Measurements from ENCODE around the gene BLOC1S6. TPM values are rescaled to one million over a fixed set of nuclear protein-coding genes. Genes with fewer than 3 reads are reported as not detected.
A peak's percentile ranks its signal among the peaks of the same experiment; 100 is the strongest.

Gene BLOC1S6
- total and polyA plus RNA-seq, 2 donors from 2014 or later = 14.8 to 35.0 TPM

DNA sequence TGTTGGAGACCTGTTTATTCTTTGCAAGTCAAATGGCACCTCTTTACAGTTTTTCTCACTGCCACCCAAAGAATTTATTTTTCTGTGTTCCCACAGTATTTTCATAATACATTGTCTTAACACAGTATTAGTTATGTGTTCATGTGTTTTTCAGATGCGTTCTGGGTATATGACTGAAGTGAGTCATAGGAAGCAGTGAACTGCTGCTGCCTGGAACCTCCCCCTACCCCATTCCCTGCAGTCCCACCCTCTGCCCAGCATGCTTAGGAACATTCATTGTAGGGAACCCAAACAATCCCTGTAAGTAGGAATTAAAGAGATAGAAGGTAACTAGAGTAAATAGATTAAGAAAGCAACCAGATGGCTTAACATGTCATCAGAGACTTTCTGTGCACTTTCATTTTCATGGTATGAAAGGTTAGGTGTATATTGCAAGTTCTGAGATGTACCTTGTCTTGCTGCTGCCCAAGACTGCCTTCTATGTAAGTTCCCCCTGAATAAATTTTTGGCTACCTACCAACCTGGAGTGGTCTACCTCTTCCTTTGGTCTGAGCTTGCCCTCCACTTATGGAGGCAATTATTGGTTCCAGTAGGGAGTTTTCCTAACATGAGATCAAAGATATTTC is 25.7 kb downstream of the BLOC1S6 start:
- Histone ChIP-seq H3K9me3 (ENCODE audit: control insufficient read depth in 2 of 3, insufficient read depth in 1 of 3, low read length in 3 of 3) (no peaks in the 10 kb centered on the region), H3K27me3 (ENCODE audit: control insufficient read depth, insufficient read depth, low read length) (no peaks in the 10 kb centered on the region), H3K9ac (ENCODE audit: low read length in 3 of 3) (no peak overlapping the region), H3K4me1 (ENCODE audit: control insufficient read depth in 2 of 3, insufficient read depth in 2 of 3, low read depth in 1 of 3, low read length in 3 of 3) (no peaks in the 10 kb centered on the region), H3K36me3 (ENCODE audit: control insufficient read depth in 2 of 3, insufficient read depth in 3 of 3, low read length in 3 of 3) (peaks cover 0 to 4% (median 0%) of the 10 kb centered on the region in 3 donors), H3K27ac (ENCODE audit: low read depth in 2 of 2, low read length in 2 of 2) (no peak overlapping the region), H3K4me3 (ENCODE audit: low read length in 3 of 3) (no peak overlapping the region)
- TF ChIP-seq, protein P1, sequence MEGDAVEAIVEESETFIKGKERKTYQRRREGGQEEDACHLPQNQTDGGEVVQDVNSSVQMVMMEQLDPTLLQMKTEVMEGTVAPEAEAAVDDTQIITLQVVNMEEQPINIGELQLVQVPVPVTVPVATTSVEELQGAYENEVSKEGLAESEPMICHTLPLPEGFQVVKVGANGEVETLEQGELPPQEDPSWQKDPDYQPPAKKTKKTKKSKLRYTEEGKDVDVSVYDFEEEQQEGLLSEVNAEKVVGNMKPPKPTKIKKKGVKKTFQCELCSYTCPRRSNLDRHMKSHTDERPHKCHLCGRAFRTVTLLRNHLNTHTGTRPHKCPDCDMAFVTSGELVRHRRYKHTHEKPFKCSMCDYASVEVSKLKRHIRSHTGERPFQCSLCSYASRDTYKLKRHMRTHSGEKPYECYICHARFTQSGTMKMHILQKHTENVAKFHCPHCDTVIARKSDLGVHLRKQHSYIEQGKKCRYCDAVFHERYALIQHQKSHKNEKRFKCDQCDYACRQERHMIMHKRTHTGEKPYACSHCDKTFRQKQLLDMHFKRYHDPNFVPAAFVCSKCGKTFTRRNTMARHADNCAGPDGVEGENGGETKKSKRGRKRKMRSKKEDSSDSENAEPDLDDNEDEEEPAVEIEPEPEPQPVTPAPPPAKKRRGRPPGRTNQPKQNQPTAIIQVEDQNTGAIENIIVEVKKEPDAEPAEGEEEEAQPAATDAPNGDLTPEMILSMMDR (IDR thresholded peaks at IDR 0.05; ENCODE audit: borderline replicate concordance, extremely low read depth, insufficient read depth) = no peak
- intact Hi-C loops (cut with DNase I) = no loop called here
- FAIRE-seq (no peak), DNase-seq (no peak)

DNA sequence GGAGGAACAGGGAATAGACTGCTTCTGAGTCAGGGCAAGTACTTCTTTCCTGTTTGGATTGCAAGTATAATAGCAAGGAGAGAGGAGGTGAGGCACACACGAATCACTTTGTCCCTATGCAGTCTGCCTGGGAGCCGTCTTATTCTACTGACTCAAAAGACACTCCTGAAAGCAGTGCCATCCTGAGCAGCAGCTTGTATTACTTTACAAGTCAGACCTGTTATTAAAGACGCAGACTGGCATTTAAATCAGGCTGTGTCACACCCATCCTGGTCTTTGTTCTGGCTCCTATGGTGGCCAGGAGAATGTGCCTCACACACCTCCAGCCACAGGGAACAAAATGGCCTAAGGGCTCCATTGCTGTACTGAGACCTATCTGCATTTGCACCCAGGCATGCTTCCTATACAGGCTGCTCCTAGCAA is 29.7 kb downstream of the BLOC1S6 start:
- DNase-seq (no peak), FAIRE-seq (no peak)
- no peak overlapping the region for H3K4me3 ChIP-seq (ENCODE audit: low read length in 3 of 3)
- H3K4me1 ChIP-seq (ENCODE audit: control insufficient read depth in 2 of 3, insufficient read depth in 2 of 3, low read depth in 1 of 3, low read length in 3 of 3) = no peaks in the 10 kb centered on the region
- no peak overlapping the region for H3K9ac ChIP-seq (ENCODE audit: low read length in 3 of 3)
- no peaks in the 10 kb centered on the region for H3K9me3 ChIP-seq (ENCODE audit: control insufficient read depth in 2 of 3, insufficient read depth in 1 of 3, low read length in 3 of 3)
- intact Hi-C loops (cut with DNase I) = no loop called here
- H3K27me3 ChIP-seq (ENCODE audit: control insufficient read depth, insufficient read depth, low read length) = no peaks in the 10 kb centered on the region
- no peaks in the 10 kb centered on the region for H3K36me3 ChIP-seq (ENCODE audit: control insufficient read depth in 2 of 3, insufficient read depth in 3 of 3, low read length in 3 of 3)
- TF ChIP-seq, protein P1 (IDR thresholded peaks at IDR 0.05; ENCODE audit: borderline replicate concordance, extremely low read depth, insufficient read depth) = no peak
- H3K27ac ChIP-seq (ENCODE audit: low read depth in 2 of 2, low read length in 2 of 2) = no peak overlapping the region

DNA sequence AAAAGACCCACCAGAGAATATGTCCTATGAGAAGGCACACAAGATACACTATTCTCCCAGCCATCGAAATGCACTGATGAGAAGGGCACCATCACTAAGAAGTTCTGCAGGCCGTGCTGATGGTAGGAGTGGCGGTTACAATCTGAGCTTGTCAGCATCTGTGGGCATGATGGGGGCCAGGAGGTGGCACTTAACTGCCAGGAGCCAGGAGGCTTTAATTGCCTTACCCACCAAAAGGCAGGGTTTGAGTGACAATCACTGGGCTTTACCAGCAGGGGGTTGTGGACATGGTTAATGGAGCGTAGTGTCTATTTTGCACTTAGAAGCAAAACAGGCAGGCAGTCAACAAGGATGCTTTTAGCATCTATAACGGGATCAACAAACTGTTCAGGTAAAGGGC is 31.6 kb downstream of the BLOC1S6 start:
- intact Hi-C loops (cut with DNase I) = no loop called here
- no peaks in the 10 kb centered on the region for H3K36me3 ChIP-seq (ENCODE audit: control insufficient read depth in 2 of 3, insufficient read depth in 3 of 3, low read length in 3 of 3)
- FAIRE-seq (no peak), DNase-seq (peak in 3 of 5 donors; percentile 36 to 45 (median 44))
- no peak overlapping the region for H3K27ac ChIP-seq (ENCODE audit: low read depth in 2 of 2, low read length in 2 of 2)
- TF ChIP-seq, protein P1 (IDR thresholded peaks at IDR 0.05; ENCODE audit: borderline replicate concordance, extremely low read depth, insufficient read depth) = no peak
- H3K9ac ChIP-seq (ENCODE audit: low read length in 3 of 3) = no peak overlapping the region
- H3K4me1 ChIP-seq (ENCODE audit: control insufficient read depth in 2 of 3, insufficient read depth in 2 of 3, low read depth in 1 of 3, low read length in 3 of 3) = no peaks in the 10 kb centered on the region
- H3K27me3 ChIP-seq (ENCODE audit: control insufficient read depth, insufficient read depth, low read length) = no peaks in the 10 kb centered on the region
- no peak overlapping the region for H3K4me3 ChIP-seq (ENCODE audit: low read length in 3 of 3)
- no peaks in the 10 kb centered on the region for H3K9me3 ChIP-seq (ENCODE audit: control insufficient read depth in 2 of 3, insufficient read depth in 1 of 3, low read length in 3 of 3)

DNA sequence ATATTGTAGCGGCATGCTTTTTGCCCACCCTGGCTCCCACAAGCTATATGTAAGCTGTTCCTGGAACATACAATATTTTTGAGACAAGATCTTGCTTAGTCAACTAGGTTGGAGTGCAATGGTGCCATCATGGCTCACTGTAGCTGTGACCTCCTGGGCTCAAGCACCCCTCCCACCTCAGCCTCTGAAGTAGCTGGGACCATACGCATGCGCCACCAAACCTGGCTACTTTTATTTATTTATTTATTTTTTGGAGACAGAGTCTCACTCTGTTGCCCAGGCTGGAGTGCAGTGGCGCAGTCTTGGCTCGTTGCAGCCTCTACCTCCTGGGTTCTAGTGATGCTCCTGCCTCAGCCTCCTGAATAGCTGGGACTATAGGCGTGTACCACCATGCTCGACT is 41.0 kb downstream of the BLOC1S6 start:
- no peaks in the 10 kb centered on the region for H3K27me3 ChIP-seq (ENCODE audit: control insufficient read depth, insufficient read depth, low read length)
- FAIRE-seq (no peak), DNase-seq (no peak)
- no peak overlapping the region for H3K9ac ChIP-seq (ENCODE audit: low read length in 3 of 3)
- intact Hi-C loops (cut with DNase I) = no loop called here
- no peaks in the 10 kb centered on the region for H3K4me1 ChIP-seq (ENCODE audit: control insufficient read depth in 2 of 3, insufficient read depth in 2 of 3, low read depth in 1 of 3, low read length in 3 of 3)
- TF ChIP-seq, protein P1 (IDR thresholded peaks at IDR 0.05; ENCODE audit: borderline replicate concordance, extremely low read depth, insufficient read depth) = no peak
- no peaks in the 10 kb centered on the region for H3K36me3 ChIP-seq (ENCODE audit: control insufficient read depth in 2 of 3, insufficient read depth in 3 of 3, low read length in 3 of 3)
- H3K4me3 ChIP-seq (ENCODE audit: low read length in 3 of 3) = no peak overlapping the region
- H3K9me3 ChIP-seq (ENCODE audit: control insufficient read depth in 2 of 3, insufficient read depth in 1 of 3, low read length in 3 of 3) = peaks cover 0 to 7% (median 0%) of the 10 kb centered on the region in 3 donors
- H3K27ac ChIP-seq (ENCODE audit: low read depth in 2 of 2, low read length in 2 of 2) = no peak overlapping the region

All from kidney (tissue), 14 donors.